HG03135 (cell line): ENCODE results near the gene GCGR.

Source experiments
- ATAC-seq: cut with Tn5 transposase; IDR thresholded peaks from one replicate; pipeline ENCODE4 v1.9.1; 2021; ENCODE audit warnings: mild to moderate bottlenecking, moderate library complexity; ENCODE audit not compliant: unreplicated experiment

Gene GCGR

DNA sequence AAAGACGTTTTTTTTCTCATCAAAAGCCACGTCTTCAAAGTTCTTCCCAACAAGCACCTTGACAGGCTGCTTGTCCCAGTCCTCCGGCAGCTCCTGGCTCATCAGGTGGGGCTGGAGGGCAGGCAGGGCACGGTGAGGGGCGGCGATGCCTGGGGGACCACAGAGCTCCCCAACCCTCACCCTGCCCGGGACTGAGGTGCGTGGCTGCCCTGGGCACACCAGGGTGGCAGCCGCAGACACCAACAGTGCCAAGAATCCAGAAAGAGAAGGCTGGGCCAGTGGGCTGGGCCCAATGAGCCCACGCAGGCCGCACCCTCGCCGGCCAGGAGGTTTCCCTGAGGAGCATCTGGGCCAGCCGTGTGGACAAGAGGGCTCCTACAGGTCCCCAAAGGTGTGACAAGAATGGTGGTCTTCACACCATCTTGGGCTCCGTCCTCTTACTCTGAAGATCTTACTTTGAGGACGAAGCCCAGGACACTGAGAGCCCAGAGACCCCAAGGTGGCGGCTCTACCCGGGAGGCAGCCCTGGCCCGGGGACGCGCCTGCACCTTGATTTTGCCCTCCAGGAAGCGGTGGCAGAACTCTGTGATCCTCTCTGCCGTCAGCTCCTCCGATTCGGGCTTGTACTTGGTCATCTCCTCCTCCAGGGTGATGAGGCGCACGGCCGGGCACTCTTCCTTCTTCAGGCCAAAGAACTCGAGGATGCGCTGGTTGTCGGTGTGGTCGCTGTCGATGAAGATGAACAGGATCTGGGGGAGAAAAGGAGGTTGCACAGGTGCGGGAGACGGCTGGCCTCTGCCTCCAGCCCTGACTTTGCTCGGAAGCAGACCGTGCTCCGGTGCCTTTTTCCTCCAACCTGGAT is 42.2 kb downstream of the GCGR start:
- no peak for ATAC-seq

GRCh38 chr17:81846743-81847689 is 43.1 kb downstream of the GCGR start:
- no peak for ATAC-seq

DNA sequence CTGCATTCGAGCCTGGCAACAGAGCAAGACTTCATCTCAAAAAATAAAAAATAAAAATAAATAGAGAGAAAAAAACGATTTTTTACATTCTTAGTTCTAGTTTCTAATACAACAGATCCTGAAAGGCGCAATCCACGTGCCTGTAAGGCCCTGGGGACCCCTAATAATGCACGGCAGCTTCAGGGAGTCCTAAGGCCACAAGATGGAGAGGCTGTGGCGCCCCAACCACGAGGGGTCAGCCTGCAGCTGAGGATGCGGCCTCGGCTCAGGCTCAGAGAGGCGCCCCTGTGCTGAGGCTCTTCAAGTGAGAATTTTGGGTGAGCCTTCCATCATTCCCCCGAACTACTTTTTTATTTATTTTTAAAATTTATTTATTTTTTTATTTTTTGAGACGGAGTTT is 45.5 kb downstream of the GCGR start:
- ATAC-seq, result no peak

DNA sequence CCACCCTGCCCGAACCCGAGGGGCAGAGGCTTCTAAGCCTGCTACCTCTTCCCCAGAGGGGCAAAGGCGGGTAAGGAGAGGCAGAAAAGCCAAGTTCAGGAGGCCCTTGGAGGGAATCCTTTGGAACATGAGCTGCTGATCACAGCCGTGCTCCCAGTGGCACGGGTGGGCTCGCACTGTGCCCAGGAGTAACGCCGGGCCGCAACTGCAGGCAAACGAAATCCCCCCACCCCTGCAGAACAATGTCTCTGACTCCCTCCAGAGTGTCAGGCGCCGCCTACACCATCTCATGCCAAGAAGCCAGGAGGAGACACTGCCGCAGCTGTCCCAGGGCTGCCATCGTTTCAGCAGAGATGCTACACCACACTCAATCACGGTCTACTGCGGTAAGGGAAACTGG is 47.5 kb downstream of the GCGR start:
- ATAC-seq, result no peak

DNA sequence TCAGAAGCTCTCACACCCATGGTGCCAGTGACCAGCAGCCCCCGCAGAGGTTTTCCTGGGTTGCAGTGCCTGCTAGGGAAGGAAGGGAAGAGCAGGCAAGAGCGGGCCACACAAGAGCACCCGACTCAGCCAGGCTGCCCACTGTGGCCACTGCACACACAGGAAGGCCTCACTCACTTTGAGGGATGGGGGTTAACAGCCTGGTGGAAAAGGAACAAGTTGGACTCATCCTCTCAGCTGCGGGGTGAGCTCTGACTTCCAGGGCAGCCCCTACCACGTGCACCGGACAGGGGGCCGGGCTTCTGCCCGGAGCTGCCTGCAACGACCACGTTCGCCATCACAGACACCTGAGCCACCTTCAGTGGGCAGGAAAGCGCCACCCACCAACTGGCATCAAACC is 48.3 kb downstream of the GCGR start:
- ATAC-seq, result no peak

GRCh38 chr17:81854974-81855774 is 51.2 kb downstream of the GCGR start:
- ATAC-seq, result no peak

DNA sequence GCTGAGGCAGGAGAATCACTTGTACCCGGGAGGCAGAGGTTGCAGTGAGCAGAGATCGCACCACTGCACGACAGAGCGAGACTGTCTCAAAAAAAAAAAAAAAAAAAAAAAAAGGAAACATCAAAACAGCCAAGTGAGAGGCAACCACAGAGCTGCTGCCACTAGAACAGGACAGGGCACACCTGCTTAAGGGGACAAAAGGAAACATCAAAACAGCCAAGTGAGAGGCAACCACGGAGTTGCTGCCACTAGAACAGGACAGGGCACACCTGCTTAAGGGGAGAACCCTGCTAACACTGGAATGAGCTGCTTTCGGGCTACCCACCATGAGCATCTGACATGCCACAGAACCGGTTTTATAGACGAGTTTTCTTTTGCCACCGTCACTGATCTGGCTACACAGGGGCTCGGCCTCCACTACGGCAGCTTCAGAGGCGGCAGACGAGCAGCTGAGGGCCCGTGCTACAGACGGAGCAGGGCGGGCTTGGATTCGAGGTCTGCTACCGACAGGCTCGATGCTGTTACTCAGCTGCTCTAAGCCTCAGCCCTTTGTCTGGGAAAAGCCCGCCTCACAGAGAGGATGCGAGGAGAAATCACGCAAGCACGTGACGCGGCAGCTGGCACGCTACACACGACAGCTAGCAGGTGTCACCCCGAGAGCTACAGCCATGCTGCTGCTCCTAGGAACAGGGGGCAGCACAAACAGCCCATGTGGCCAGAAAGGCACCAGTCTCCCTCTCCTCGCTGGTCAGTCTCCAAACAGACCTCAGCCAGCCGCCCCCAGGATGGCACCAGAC is 54.4 kb downstream of the GCGR start:
- ATAC-seq, result no peak

GRCh38 chr17:81858967-81859905 is 55.3 kb downstream of the GCGR start:
- ATAC-seq, result no peak

- peak; percentile 2 for ATAC-seq
Measured at GRCh38 chr17:81859906-81860755, 56.2 kb downstream of the GCGR start, which contains the start of gene P4HB. Gene P4HB, minus strand, starts transcription at chr17:81860535. Its CDS starts 64 bp downstream, at chr17:81860471.

DNA sequence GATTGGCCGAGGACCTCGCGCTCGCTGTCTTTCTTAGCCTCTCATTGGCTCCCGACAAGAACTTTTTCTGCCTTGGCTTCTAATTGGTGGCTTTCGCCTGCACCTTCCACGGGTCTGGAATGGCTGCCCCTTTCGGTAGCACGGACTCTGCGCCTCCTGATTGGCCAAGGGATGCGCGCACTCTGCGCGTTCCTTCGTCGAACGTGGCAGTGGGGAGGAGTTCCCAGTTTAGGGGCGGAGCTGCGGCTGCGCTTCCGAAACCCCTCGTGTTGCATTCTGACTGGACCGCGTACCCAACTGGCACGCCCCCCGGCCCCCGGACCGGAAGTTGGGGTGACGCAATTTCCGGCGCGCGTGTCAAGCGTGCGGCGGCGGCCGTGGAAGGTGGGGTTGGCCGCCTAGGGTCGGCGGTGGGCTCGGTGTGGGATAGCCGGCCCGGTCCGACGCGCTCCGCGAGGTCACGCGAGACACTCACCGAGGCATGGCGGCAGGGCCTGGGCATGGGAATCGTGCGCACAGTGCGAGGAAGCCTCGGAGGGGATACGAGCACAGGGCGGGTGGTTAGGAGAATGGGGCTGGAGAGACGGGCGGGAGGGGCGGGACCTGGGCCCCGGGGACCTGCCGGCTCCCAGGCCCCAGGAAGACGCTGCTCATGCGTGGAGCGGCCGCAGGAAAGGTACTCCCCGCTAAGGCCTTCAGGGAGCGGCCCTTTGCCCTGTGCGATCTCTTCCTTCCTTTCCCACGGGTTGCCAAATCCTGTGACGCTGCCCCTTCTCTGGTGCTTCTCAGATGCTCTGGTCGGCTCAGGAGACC is 57.0 kb downstream of the GCGR start:
- ATAC-seq, result peak; percentile 83

DNA sequence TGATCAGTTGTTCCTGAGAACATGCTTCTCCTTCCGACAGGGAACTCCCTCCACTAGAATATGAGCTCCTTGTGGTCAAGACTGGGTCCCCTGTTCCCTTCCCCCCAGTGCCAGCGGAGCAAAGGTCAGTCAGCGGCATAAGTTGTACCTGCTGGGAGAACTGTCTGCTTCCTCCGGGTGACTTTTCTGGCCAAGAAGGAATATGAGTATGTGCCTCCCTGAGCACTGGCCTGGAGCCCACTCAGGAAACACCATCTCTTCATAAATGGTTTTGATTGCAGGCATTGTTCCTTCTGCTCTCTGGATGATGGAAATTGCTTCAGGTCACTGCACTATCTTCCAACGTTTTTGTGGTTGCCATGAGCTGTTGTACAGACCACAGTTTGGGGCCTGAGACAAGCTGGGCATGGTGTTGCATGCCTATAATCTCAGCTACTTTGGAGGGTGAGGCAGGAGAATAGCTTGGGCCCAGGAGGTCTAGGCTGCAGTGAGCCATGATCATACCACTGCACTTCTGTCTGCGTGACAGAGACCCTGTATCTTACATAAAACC is 59.2 kb downstream of the GCGR start:
- ATAC-seq, result no peak
